OCI-LY1 (cell line): ENCODE results near the gene RAB10.

Source experiments
- CTCF ChIP-seq: fragments of 200-600 bp; sonication (generic), shearing (Covaris generic); IDR thresholded peaks from 2 replicates; pipeline ENCODE4 v1.5.1; 2017; ENCODE audit warnings: mild to moderate bottlenecking, antibody characterized with exemption, low read length, moderate library complexity, mixed read lengths
- EZH2 ChIP-seq: fragments of 200-600 bp; sonication (generic), shearing (Covaris generic); IDR thresholded peaks from 2 replicates; pipeline ENCODE4 v1.8.0; 2017; ENCODE audit warnings: borderline replicate concordance, mixed run types, mild to moderate bottlenecking, antibody characterized with exemption, low read length, moderate library complexity, mixed read lengths

- TF ChIP-seq CTCF (no peak), EZH2 (no peak)
Observed at GRCh38 chr2:26081556-26081955, 47.7 kb downstream of the RAB10 start.
